NCI-H2081 treated with DMSO at 0.1 percent for 48 hours (cell line): Measurements from ENCODE around the gene LYPLA2.

Experiments
- DNase-seq: peaks from one replicate; lab custom pipeline; 2025; lab: John Stamatoyannopoulos, UW

Gene LYPLA2

DNA sequence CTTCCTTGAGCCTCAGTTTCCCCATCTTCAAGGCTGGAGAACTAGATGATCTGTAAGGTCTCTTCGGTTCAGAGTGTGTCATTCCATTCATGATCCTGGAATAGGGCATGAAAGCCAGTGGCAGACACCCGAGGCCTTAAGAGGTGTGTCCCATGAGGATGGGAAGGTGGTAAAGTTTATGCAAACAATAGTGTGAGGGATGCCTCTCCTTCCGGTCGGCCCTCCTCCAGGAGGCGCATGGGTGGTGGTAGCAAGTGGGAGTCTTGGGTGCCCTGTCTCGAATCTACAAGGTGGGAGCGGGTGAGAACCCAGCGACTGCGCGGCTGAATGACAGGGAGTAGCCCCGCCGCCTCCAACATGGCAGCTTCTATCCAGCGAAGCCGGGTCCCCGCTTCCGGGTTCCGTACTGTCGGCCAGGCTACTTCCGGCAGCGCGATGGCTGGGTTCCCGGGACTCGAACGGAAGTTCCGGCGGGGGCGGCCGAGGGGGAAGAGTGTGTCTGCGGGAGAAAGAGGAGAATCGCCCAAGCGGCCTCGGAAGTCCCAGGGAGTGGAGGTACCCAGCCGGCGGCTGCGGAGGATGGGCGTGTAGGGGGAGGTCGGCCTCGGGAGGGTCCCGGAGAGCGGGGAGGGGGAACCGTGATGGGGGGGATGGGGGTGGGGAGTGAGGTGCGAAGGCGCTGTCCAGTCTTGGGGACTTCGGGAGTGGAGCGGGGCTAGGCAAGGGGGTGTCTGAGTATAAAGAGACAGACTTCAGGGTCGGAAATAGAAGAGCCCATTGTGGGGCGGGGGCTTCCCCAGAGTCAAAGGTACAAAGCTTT lies at the start of gene LYPLA2:
LYPLA2 (plus strand) TSS at position 450 of the 820 bp plus-strand sequence. CDS start 1,538 bp downstream, outside the sequence.
- DNase-seq = peak; percentile 60

DNA sequence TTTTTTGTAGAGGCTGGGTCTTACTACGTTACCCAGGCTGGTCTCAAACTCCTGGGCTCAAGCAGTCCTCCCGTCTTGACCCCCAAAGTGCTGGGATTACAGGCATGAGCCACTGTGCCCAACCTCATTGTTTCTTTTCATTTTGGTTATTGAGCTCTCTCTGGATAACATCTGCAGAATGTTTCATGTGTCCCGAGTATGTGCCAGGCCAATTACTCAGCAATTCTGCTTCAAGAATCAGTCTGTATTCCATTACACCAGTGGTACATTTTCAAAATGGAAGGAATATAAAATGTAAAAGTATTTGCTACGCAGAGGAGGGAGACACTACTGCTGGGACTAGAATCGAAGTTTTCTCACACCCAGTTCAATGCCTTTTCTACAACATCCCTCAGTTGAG lies 49.3 kb upstream of the LYPLA2 start:
- DNase-seq = no peak

DNA sequence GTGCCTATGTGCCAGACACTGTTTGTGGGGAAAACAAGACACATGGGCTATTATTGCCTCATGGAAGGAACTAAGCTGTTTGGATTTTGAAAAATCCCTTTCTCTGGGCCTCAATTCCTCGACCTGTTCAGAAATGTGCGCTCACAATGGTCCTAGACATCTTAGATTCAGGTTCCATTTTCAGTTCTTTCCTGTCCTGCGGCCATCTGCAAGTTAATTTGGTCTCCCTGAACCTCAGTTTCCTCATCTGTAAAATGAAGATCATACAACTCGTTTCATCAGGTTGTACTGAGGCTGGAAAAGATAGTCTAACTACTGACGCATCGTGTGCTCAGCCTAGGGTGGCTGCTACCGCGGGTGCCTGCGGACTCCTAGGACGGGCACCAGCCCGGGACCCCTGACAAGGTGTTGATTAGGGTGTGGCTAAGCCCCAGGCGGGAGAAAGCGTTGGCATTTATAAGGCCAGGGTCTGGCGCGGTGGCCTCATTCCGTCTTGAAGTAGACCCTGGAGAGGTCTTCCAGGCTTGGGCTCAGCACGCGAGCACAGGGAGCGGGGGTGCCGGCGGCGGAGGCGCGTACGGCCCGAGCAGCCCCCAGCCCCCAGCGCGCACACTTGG lies 48.2 kb upstream of the LYPLA2 start:
- no peak for DNase-seq

DNA sequence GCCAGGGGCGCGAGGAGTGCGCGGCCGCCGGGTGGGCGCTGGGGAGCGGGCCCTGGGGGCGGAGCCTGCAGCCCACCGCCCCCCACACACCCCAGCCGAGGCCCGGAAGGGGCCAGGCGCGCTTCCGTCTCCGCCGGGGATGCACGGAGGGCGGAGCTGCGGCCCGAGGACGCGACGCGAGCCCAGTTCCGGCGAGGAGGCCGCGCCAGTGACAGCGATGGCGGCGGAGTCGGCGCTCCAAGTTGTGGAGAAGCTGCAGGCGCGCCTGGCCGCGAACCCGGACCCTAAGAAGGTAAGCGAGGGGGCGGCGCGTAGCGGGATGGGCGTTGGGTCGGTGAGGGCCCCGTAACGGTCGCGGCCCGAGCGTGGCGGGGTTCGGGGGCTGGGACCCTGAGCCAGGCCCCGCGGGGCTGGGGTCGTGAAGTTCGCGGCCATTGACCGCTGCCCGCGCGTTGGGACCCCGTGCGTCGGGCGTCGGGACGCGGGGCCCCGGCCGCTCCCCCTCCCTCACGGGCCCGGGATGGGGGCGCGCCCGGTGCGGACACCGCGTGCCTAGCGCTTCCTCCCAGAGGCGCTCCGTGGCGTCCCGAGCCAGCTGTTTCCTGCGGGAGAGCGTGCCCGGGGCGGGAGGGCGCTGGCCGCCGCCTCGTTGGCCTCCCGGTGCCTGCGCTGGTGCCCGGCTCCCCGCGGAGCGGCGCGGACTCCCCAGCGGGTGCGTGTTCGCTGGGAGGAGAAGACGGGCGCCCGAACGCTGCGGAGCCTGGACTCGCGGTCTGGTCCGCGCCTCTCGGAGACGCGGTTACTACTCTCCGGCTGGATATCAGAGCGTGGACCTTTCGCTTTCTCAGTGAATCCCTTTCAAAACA lies 47.4 kb upstream of the LYPLA2 start, which contains the start of gene ELOA:
ELOA (plus strand) TSS at position 185 of the 866 bp plus-strand sequence; CDS start at position 218, 33 bp downstream.
- DNase-seq = no peak

GRCh38 chr1:23745515-23745914 lies 45.4 kb upstream of the LYPLA2 start:
- no peak for DNase-seq

GRCh38 chr1:23748016-23748415 lies 42.9 kb upstream of the LYPLA2 start:
- DNase-seq = no peak

GRCh38 chr1:23751050-23751814 lies 39.7 kb upstream of the LYPLA2 start:
- DNase-seq = no peak

DNA sequence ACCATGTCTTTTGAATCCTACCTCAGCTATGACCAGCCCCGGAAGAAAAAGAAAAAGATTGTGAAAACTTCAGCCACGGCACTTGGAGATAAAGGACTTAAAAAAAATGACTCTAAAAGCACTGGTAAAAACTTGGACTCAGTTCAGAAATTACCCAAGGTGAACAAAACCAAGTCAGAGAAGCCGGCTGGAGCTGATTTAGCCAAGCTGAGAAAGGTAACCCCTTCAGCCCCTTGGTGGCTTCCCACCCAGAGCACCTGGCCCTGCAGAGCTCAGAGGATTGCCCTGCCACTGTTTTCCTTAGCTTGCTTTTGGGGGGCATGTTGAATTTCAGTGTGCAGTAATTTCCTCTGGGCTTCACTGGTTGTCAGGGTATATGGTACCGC lies 39.1 kb upstream of the LYPLA2 start:
- no peak for DNase-seq

DNA sequence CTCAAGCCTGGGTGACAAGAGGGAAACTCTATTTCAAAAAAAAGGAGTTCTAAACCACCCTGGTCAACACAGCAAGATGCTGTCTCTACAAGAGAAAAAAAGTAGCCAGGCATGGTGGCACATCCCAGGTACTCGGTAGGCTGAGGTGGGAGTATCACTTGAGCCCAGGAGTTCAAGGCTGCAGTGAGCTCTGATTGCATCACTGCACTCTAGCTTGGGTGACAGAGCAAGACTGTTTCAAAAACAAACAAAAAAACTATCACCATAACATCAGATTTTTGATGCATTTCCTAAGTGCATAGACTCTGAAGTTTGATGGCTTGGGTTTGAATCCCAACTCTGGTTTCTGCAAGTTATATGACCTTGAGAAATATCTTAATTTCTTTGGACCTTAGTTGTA lies 38.0 kb upstream of the LYPLA2 start:
- no peak for DNase-seq

GRCh38 chr1:23756676-23757075 lies 34.3 kb upstream of the LYPLA2 start:
- no peak for DNase-seq

GRCh38 chr1:23757812-23758211 lies 33.1 kb upstream of the LYPLA2 start:
- DNase-seq = no peak

DNA sequence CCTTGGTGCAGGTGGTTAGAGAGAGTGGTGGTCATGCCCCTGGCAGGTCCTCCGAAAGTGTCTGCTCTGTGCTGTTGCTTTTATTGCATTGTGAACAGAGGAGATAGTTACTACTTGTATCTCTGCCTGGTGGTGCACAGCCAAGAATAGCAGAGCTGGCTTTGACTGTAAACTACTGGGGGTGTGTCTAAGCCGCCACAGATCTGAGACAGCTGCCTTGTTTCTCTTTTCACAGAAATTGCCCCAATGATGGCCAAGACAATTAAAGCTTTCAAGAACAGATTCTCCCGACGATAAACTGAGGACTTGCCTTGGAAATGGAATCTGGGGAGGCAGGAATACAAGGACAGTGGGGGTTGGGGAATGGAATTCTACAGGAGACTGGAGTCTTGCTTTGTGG lies 31.7 kb upstream of the LYPLA2 start:
- no peak for DNase-seq

- no peak for DNase-seq
Observed at GRCh38 chr1:23763041-23763577, 27.8 kb upstream of the LYPLA2 start.

- no peak for DNase-seq
Observed at GRCh38 chr1:23768733-23769132, 22.2 kb upstream of the LYPLA2 start.

DNA sequence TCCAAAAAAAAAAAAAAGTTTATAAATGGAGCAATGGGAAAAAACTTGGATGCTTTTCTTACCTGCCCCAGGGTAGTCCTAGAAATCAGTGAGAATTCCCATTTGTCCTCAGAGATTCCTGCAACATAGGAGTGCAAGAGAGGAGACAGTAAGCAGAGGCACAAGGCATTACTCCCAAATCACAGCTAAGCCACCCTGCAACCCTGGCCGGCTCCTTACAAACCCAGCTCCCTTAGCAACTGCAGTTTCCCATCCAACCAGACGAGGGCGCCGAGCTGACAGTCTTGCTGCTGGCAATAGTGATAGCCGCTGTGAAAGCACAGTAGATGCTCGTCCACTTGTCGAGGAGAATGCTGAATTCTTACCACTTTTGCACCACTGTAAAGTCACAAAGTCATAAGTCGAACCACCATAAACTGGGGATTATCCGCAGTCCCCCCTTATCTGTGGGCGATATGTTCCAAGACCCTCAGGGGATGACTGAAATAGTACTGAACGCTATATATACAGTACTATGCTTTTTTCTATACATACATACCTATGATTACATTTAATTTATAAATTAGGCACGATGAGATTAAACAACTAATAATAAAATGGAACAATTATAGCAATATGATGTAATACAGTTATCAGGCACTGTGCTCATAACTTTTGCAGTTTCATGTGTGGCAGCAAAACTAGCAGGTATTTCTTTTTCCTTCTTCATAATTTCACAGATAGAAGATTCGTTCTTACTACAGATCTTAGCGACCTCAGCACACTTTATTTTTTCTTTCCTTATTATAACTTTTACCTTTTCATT lies 18.7 kb upstream of the LYPLA2 start:
- DNase-seq = peak; percentile 34

DNA sequence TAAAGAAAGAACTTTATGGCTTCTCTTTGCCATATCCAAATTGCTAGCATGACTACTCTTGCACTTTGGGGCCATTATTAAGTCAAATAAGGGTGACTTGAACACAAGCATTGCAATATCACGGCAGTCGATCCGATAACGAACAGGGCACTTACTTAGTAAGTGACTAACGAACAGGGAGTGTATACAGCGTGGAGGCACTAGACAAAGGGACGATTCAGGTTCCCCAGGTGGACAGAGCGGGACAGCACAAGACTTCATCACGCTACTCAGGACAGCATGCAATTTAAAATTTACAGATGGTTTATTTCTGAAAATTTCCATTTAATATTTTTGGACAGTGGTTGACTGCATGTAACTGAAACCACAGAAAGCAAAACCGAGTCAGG lies 18.1 kb upstream of the LYPLA2 start:
- no peak for DNase-seq

DNA sequence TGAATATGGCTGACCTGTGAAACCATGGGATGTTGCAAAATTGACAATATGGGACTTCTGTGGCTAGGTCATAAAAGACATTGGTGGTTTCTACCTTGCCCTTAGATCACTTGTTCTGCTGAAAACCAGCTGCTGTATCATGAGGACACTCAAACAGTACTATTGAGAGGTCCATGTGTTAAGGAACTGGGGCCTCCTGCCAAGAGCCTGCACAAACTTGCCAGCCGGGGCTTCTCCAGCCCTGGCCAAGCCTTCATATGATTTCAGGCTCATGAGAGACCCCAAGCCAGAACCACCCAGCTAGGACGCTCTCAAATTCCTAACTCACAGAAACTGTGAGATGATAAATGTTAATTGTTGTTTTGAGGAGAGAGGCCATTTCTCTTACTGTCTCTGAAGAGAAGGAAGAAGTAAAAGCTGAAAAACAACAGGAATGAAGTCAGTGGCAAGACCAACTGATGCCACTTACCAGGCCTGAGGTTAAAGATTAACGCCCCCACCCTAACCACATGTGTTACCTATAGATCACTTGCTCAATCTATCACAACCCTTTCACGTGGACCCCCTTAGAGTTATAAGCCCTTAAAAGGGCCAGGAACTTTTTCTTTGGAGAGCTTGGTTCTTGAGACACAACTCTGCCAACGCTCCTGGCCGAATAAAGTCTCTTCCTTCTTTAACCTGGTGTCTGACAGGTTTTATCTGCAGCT lies 16.6 kb upstream of the LYPLA2 start:
- no peak for DNase-seq

DNA sequence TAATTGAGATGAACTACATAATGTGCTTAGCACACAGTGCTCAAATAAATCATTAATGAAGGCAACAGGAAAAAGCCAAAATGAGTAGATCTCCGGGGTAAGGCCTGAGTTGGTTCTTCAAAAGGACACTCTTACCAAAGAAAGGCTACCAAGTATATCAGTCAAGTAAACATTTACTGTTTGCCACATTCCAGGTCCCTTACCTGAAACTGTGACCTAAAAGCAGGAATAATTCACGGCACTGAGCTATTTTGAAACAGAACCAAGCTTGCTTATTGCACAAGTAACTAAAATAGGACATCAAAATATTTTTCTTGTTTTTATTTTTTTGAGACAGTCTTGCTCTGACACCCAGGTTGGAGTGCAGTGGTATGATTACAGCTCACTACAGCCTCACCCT lies 14.7 kb upstream of the LYPLA2 start:
- no peak for DNase-seq

- DNase-seq = peak; percentile 68
Observed at GRCh38 chr1:23777979-23778814, 12.7 kb upstream of the LYPLA2 start, which contains the start of gene PITHD1. TSS of gene PITHD1 (plus strand) at chr1:23778418. CDS start at chr1:23778516, 98 bp downstream.
